HG03060 (cell line): ENCODE measurements around the gene LINC01488.

Experiments used
- ATAC-seq: cut with Tn5 transposase; IDR thresholded peaks from one replicate; pipeline ENCODE4 v1.9.1; 2021; ENCODE audit warnings: low read depth, moderate number of reproducible peaks; ENCODE audit not compliant: unreplicated experiment

The LINC01488 gene

GRCh38 chr11:69501891-69502860 lies 20.7 kb downstream of the LINC01488 start:
- no peak for ATAC-seq

- no peak for ATAC-seq
Observed at GRCh38 chr11:69504127-69504526, 22.7 kb downstream of the LINC01488 start.

- ATAC-seq: no peak
Observed at GRCh38 chr11:69504576-69505335, 23.3 kb downstream of the LINC01488 start.

GRCh38 chr11:69508974-69509373 lies 27.5 kb downstream of the LINC01488 start:
- ATAC-seq: no peak

DNA sequence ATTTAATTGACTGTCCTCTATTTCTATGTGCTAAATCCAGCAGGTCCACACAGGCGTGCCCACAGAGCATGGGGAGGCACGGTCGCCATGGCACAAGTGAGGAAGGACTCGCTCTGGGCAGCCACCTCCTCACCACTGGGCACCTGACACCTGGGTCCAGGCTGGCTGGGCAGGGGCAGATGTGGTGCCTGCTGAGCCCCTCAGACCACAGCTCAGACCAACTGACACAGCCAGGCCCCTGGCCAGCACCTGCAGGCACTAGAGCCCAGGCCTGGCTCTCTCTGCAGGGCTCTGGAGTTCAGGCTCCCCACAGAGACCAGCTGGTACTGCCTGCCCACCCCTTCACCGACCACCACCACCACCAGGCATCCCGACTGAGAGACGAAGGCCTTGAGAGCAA lies 27.9 kb downstream of the LINC01488 start:
- ATAC-seq: no peak

DNA sequence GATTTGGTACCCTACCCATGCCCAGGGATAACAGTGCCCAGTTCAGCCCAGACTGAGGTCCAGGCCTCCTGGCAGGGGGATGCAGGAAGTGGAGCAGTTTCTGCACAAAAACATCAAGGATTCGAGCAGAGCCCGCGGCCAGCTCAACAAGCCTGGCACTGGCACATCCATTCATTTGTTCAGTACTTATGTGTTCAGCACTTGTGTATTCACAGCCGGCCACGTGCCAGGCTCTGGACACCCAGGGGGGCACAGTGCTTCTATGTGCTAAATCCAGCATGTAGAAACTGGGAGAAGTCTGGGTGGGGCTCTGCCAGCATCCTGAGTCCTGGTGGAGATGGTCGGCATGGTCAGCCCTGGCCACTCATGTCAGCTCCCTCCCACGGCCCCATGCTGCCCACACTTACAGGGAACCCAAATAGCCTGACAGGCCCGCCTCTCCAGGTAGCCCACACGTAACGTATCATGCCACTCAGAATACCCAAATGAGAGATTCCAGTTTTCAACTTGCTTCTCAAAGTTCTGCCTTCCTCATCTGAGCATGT lies 28.5 kb downstream of the LINC01488 start:
- no peak for ATAC-seq

DNA sequence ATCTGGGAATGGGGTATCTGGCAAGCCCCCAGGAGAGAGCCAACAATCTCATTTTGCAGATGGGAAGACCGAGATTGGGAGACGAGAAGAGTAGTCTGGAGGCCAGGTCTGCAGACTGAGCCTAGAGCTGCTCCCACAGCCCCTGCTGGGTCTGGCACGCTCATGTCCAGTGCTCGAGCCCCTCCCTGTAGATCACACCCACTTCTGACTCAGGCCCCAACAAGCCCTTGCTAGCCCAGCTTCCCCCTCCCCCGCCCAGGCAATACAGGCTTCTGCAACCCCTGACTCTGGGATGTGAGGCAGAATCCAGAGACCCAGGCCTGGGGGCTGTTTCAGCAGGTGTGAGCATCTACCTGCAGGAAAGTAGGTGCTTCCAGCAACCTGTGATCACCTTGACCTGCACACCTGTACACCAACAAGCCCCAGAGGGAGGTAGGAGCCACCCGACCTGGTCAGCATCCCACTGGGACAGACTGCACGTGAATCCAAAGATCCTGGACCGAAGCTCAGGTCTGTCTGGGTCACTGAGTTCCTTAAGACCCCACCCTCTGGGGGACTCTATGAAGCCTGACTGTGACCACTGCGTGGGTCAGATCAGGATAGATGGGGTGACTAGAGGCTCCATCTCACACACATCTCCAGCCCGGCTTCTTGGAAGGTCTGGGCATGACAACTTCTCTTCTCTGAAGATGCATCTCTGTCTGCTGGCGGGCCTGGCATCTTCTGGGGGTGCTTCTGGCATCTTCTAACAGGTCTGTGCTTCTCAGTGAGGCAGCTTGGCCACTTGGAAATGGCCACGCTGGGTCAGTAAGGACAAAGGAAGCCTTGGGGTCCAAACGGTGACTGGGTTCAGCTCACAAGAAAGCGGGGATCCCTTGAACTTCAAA lies 29.3 kb downstream of the LINC01488 start:
- ATAC-seq: no peak

GRCh38 chr11:69511358-69512055 lies 30.0 kb downstream of the LINC01488 start:
- ATAC-seq: no peak

GRCh38 chr11:69512136-69512535 lies 30.7 kb downstream of the LINC01488 start:
- no peak for ATAC-seq

- no peak for ATAC-seq
Observed at GRCh38 chr11:69512790-69513189, 31.3 kb downstream of the LINC01488 start.

- ATAC-seq: no peak
Observed at GRCh38 chr11:69513196-69513595, 31.7 kb downstream of the LINC01488 start.

DNA sequence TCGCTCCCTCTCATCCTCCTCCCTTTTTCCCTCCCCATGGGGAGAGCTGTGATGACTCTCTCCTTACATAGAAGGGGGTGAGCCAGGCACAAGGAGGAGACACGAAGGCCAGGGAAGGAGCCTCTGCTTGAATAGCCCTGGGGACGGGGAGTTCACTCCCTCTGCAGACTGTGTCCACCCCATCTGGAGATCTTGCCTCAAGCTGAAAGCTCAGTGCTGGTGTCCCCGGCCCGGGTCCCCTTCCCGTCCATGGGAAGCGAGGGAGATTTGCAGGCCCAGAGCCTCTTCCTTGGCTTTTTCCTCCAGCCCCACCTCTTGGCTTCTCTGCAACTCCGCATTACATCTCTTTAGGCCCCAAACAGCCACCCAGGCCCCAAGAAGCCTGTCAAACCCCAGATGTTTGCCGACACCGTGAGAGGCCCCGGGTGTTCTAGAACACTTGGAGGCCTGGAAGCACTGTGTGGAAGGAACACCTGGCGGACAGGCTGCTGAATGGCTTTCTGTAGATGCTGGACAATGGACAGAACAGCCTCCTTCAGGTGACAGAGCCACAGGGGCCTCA lies 32.3 kb downstream of the LINC01488 start:
- no peak for ATAC-seq

- no peak for ATAC-seq
Observed at GRCh38 chr11:69514771-69515170, 33.3 kb downstream of the LINC01488 start.

- no peak for ATAC-seq
Observed at GRCh38 chr11:69515271-69516245, 34.1 kb downstream of the LINC01488 start.

- no peak for ATAC-seq
Observed at GRCh38 chr11:69516526-69516925, 35.1 kb downstream of the LINC01488 start.

GRCh38 chr11:69518081-69518950 lies 36.9 kb downstream of the LINC01488 start:
- ATAC-seq: no peak

GRCh38 chr11:69520186-69520916 lies 38.9 kb downstream of the LINC01488 start:
- no peak for ATAC-seq
